HuH-7.5 (cell line): Measurements from ENCODE around the gene STRN3.
A peak's percentile ranks its signal among the peaks of the same experiment; 100 is the strongest.
"Not testable (repeated sequence)": the region's sequence is repeated elsewhere in the genome, so short reads cannot be mapped to it uniquely, and the experiment has no call there.

Source experiments
- DNase-seq: peaks from one replicate; pipeline ENCODE4 v3.0.0; 2011; ENCODE audit warnings: low spot score

STRN3 gene

DNA sequence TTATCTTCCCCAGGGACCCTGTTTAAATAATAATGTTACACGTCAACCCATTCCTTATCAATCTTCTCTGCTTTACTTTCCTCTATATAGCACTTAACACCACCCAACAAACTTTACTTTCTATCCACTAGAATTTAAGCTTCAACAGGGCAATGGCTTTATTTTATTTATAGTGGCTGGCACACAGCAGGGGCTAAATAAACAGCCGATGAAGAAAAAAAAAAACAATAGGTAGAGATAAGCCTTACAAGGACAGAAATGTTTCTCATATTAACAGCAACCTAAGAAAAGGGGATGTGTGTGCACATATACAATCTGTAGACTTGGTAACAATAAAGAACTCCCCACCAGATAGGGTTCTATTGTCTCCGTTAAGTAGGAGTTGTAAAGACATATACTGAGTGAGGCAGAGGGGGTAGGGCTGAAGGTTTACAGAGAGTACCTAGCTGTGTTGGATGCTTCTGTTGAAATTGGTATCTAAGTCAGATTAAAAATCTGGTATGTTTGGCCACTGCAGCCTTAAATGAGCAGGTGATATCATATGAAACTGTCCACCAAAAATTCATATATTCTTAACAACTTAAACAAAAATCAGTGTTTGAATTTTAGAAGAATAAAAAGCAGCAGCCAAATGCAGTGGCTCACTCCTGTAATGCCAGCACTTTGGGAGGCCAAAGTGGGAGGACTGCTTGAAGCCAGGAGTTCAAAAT, 25.4 kb downstream of the STRN3 start:
- DNase-seq: no peak

DNA sequence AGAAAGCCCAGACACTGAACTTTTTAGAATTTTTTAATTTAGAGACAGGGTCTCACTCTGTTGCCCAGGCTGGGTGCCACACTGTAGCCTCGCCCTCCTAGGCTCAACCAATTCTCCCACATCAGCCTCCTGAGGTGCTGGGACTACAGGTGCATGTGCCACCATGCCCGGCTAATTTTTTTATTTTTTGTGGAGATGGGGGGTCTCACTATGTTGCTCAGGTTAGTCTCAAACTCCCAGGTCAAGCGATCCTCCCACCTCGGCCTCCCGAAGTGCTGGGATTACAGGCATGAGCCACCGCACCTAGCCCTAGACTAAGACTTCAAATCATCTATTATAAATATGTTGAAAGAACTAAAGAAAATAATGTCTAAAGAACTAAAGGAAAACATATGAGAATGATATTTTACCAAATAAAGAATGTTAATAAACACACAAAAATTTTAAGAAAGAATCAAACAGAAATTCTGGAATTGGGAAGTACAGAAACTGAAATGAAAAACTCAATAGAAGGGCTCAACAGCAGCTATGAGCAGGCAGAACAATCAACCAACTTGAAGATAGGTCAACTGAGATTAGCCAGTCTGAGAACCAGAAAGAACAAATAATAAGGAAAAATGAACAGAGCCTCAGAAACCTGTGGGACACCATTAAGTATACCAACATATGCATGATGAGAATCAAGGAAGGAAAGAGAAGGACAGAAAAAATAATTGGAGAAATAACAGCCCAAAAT, 27.0 kb downstream of the STRN3 start:
- DNase-seq: no peak

DNA sequence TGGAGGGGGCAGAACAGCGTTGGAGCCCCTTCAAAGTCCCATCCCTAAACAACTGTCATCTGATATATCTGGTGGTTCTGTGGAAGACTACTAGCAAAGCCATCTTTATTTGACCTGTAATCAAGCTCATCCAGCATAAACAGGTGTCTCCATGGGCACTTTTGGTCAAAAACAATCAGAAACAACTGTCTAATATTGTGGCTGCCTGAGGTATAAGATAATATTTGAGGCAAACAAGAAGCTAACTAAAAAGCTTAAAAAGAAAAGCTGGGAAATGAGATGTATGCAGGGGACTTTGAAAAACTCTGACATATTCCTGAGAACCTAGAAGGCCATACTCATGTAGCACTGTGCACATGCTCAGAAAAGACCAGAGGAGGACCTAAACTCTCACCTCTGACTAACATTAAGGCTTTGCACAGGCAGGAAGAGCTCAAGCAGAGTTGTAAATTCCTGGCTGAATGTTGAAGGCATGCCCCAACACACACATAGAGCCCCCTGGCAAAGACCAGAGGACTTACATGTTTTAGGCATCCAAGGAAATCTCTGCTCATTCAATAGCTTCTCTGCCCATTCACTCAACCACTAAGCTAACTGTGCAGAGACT, 28.0 kb downstream of the STRN3 start:
- no peak for DNase-seq

DNA sequence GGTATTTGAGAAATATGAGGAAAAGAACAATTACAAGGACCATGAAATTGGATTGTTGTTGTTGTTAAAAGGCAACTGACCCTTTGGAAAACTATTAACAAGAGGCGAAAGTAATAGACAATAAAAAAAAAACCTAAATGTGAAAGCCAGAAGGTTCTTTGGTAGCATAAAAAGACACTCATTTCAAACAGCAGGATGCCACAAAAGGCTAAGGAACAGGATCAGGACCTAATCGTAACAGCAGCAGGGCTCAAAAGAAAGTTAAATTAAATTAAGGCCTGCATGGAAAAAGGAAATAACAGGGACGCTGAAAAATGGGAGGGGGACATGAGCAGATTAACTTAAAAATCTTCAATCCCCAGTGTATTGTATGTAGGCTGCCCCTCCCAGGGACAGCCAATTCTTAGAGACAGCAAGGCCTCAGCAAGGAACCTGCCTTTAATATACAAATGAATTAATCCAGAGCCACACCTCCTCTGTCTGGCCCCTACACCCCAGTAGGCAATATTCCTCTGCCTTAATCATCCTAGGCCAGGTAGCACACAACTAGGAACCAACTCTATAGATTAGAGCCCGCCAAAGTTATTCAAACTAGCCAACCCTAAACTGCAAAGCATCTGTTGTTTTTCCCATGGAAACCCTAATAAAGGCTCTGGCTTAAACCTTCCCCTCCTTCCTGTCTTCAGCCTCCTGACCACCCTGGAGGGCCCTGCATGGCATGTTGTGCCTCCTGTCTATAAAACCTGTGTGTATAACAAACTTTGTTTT, 29.1 kb downstream of the STRN3 start:
- DNase-seq: no peak

DNA sequence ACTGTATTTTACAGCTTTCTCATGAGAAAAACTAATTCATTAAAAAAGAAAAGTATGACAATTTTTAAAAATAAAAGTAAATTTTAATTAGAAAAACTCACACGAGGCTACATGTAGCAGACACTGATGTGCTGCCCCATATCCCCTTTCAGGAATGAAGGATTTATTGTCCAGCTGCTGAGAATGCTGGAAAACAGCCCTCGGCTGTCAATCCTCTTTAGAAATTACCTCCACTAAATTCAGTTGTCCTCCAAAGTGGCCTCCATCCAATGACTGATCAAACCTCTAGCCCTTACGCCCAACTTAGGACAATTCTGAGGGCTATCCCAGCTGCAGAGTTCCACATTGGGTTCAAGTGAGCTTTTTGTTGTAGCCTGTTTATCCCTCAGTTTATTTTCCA, 30.5 kb downstream of the STRN3 start:
- no peak for DNase-seq

DNA sequence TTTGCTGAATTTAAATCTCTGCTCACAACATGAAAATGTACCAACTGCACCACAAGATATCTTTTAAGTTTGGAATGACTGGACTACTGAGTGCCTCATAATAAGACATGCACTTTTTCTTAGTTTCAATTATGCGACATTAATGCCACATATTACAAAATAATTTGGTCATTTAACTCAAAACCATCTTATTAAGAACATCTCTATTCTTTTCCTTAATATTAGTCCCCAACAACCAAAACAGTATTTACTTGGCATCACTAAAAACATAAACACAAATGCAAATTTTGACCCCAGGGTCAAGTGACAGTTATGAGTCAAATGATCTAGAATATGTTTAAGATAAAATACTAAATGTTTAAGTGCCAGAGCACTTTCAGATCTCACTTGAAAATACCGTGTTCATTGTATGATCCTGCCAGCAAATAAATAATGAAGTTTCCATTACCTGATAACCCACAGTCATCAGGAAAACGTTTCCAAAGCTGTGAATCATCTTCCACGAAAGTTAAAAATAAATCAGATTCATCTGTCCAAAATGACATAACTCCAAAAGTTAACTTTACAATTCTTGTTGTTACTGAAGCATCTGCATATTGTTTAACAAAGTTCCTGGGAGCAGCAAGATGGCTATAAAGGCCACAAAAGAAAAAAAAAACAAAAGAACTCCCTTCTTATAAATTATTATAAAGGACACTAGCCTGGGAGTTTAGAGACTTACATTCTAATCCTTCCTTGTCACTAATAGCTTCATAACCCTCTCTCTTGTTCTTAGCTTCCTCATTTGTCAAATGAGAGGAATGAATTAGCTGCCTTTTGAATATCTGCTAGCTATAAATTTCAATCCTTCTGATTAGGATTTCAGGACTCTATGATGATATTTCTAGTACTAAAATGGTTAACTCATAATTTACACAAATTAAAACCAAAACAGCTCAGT, 31.2 kb downstream of the STRN3 start:
- no peak for DNase-seq

DNA sequence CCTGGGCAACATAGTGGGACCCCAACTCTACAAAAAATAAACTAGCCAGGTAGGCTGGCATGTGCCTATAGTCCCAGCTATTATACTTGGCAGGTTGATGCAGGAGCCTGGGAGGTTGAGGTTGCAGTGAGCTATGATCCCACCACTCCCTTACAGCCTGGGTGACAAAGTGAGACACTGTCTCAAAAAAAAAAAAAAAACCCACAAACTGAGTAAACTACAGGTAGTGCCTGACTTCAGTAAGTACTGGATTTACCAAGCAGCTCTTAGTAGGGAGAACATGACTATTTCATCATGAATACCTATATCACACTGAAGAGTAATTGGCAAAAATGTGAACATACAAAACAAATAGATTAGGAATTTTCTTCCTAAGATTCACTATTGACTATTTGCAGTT, 33.1 kb downstream of the STRN3 start:
- no peak for DNase-seq

DNA sequence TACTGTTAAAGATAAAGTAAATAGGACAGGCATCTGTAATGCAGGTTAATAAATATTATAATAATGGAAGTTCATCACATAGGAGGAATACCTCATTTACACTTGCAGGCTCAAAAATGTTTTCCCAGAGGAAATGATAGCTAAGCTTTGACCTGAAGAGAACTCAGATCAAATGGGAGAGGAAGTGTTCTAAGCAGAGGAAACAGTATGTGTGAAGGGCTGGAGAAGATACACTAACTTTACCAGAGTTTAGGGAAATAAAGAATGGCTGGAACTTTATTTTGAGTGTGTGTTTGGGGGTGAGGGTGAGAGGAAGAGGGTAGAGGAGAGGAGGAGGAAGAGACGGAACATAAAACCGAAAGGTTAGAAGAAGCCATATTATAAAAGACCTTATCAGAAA, 34.8 kb downstream of the STRN3 start:
- DNase-seq: no peak

DNA sequence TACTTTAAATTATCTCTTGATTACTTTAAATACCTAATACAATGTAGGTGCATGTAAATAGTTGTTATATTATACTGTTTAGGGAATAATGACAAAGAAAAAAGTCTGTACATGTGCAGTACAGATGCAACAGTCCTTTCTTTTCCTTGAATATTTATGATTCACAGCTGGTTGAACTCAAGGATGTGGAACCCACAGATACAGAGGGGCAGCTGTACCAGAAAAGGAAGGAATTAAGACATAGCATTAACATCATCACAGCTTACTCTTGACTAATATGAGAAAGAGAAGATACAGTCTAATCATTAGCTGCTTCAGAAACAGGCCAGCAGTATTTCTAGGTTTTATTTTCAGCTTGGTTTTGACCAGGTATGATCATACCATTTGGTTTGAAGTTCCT, 35.4 kb downstream of the STRN3 start:
- no peak for DNase-seq

DNA sequence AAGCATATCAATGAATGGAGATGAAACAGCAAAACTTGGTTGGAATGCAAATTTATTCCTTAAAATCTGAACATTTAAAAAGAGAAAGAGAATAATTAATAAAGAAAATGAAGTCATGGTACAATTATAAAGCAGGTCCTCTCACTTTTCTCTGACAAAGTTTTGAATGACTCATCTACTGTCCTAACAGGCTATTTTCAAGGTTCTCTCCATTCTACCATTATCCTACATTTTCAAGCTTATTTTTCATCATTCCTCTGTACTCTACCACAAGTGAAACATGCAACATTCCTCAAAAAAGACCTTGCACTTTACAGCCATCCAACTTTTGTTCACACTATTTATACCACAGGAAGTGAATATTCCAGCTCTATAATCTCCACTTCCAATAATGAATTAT, 37.7 kb downstream of the STRN3 start:
- DNase-seq: no peak

DNA sequence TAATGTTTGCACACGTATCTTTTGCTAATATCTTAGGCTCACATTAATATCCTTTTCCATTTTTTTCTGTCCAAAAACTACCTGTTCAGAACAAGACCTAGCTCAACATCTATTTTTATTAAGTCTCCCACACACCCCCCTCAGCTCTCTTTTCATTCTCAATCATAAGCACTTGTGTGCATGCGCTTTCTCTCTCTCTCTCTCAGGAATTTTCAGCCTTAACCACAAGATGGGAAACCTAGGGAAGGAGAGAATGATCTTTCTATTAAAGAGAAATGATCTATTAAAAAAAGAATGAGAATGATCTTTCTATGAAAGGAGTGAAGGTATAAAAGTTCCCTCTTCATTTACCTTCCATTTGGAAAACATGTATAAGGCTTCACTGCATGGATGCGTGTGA, 40.4 kb downstream of the STRN3 start:
- no peak for DNase-seq

DNA sequence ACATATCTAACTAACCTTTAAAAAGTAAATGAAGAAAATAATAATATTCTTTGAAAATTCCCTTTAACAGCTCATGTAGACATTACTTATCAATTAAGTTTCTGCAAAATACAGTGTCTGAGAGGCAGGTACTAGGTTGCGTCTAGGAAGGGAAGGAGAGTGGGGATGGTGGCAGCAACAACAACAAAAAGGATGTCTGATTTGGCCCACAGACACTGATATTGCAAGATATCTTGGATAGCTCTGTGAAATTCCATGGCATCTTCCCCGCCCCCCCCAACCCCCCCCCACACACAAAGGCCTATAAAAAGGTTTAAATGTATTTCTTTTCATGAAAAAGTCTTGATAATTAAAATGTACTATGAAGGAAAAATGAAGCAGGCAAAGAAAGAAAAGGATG, 42.3 kb downstream of the STRN3 start:
- DNase-seq: no peak

DNA sequence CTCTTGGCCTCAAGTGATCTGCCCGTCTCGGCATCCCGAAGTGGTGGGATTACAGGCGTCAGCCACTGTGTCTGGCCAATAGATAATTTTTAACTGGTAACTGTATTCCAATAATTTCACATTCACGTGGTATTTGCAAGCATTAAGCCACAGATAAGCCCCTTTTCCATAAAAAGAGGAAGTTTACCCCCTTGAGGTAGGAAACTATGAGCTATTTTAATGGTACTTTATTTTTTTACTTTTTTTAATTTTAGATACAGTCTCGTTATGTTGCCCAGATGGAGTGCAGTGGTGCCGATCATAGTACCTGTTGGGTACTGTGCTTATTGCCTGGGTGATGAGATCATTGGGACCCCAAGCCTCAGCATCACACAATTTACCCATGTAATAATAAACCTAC, 43.6 kb downstream of the STRN3 start:
- no peak for DNase-seq

DNA sequence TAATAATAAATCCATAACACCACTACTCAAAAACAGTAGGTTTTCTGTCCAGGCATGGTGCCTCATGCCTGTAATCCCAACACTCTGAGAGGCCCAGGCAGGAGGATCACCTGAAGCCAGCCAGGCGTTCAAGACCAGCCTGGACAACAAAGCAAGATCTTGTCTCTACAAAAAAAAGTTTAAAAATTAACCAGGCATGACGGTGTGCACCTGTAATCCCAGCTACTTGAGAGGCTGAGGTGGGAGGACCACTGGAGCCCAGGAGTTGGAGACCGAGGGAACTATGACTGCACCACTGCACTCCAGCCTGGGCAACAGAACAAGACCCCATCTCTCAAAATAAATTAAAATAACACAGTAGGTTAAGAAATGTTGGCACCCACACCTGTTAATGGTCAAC, 45.2 kb downstream of the STRN3 start:
- DNase-seq: no peak

DNA sequence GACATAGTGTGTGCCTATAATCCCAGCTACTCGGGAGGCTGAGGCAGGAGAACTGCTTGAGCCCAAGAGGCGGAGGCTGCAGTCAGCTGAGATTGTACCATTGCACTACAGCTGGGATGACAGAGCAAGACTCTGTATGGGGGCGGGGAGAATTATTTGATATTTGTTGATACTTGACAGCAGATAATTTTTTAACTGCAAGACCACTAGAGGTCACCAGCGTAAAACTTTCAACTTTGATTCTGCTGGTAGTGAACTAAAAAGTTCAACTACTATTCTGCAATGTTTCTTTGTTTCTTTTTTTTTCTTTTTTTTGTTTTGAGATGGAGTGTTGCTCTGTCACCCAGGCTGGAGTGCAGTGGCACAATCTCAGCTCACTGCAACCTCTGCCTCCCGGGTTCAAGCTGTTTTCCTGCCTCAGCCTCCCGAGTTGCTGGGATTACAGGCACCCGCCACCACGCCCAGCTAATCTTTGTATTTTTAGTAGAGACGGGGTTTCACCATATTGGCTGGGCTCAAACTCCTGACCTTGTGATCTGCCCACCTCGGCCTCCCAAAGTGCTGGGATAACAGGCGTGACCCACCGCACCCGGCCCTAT, 46.0 kb downstream of the STRN3 start:
- DNase-seq: peak; percentile 34

DNA sequence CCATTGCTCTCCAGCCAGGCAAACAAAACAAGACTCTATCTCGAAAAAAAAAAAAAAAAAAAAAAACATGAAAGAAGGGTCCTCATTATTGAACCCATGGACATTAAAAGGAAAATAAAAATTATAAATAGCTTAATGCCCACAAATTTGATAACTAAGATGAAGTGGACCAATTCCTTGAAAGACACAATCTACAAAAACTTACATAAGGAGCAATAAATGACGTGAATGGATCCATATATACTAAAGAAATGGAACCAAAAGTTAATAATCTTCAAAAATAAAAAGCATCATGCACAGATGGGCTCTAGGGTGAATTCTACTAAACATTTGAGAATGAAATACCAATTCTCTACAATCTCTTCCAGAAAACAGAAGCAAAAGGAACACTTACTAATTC, 48.4 kb downstream of the STRN3 start:
- no peak for DNase-seq

DNA sequence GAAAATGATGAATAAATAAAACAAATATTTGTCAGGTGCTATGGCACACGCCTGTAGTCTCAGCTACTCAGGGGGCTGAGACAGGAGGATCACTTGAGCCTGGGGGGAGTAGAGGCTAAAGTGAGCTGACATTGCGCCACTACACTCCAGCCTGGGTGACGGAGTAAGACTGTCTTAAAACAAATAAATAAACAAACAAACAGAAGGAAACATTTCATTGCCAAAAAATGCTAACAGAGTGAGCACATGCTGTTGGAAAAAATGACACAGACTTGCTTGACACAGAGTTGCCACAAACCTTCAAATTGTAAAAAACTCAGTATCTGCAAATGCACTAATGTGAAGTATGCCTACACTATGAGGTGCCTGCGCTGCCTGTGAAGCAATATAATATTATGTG, 51.6 kb downstream of the STRN3 start:
- no peak for DNase-seq

DNA sequence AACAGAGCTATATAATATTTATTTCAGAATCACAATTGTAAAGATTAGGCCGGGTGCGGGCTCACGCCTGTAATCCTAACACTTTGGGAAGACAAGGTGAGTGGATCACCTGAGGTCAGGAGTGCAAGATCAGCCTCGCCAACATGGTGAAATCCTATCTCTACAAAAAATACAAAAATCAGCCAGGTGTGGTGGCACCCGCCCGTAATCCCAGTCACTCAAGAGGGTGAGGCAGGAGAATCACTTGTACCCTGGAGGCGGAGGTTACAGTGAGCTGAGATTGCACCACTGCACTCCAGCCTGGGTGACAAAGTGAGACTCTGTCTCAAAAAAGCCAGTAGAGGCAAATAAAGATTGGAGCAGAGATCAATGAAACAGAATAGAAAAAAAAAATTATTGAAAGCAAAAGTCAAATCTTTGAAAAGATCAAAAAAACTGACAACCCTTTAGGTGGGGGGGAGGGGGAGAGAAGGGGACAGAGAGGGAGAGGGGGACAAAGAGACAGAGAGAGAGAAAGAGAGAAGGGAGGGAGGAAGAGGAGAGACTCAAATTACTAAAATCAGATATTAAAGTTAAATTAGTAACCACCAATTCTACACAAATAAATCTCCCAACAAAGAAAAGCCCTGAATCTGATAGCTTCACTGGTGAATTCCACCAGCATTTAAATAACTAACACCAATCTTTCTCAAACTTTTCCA, 53.1 kb downstream of the STRN3 start:
- DNase-seq: no peak

DNA sequence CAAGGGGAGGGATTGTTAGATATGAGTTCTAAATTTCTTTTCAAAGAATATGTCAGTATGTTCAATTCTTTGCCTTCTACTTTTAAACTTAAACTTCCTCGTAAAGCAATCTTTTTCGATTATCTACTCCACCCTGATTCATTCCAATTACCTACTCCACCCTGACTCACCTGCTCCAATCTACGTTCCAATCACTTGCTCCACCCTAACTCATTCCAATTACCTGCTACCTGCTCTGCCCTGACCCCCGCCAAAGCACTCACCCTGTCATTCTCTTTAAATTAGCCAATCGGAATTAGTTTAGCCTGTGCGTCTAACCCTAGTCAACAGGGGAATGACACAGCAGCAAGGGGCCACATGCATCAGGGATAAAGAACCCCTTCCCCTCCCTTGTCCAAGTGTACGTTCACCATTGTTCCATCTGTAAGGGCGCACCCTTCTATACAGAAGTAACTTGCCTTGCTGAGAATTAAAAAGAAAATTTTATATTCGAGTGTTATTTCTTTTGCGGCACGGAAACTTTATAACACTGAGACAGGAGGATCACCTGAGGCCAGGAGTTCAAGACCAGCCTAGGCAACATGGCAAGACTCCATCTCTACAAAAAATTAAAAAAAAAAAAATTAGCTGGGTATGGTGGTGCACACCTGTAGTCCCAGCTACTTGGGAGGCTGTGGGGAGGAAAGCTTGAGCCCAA, 54.0 kb downstream of the STRN3 start:
- DNase-seq: not testable (repeated sequence)

DNA sequence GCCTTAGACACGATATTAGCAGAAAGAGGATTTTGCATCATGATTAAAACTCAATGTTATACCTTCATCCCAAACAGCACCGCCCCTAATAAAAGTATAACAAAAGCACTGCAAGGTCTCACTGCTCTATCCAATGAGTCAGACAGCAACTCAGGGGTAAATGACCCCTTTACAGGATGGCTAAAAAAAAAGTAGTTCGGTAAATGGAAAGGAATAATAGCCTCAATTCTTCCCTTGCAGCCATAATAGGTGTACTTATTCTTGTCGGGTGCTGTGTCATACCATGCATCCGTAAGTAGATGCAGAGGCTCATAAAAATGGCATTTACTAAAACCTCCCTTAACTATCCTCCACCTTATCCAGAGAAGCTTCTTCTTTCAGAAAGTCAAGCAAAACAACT, 54.6 kb downstream of the STRN3 start:
- no peak for DNase-seq
